SW480 (cell line): ENCODE results near the gene ANKRD52.
A peak's percentile ranks its signal among the peaks of the same experiment; 100 is the strongest.
"Not testable (repeated sequence)": the region's sequence is repeated elsewhere in the genome, so short reads cannot be mapped to it uniquely, and the experiment has no call there.

Experiments
- DNase-seq: peaks from one replicate; pipeline ENCODE4 v3.0.0-alpha.2; 2016; ENCODE audit warnings: low spot score

ANKRD52 gene

GRCh38 chr12:56208006-56208405 lies 50.2 kb downstream of the ANKRD52 start:
- no peak for DNase-seq

DNA sequence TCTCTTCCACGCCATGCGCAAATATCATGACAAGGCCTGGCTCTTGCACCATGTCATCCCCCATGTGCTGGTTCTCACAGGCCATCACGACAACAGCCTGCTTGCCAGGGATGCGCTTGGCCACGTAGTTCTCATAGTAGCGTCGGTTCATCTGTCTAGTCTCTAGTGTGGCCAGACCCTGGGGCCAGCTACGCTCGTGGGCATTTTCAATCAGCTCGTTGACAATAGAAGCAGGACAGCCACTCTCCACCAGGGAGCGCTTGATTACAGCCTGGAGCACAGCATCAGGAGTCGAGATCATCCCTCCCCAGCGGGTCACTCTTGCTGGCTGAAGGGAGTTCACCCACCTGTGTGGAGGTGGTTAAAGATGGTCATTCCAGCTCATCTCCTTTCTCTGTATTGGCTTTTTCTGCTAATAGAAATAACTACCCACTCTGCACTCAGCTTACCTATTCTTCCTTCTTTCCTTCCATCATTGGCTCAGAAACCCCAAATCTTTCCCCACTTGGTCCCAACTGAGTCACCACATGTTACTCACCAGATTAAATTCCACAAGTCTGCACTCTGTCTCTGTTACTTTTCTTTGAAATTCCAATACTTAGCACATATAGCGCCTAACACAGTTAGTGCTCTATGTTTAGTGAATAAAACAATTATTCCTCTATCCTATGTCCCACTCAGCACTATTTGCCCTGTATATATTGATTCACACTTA lies 51.6 kb downstream of the ANKRD52 start:
- peak; percentile 46 for DNase-seq

- no peak for DNase-seq
Measured at GRCh38 chr12:56205445-56205844, 52.7 kb downstream of the ANKRD52 start.

GRCh38 chr12:56204275-56204674 lies 53.9 kb downstream of the ANKRD52 start:
- no peak for DNase-seq

DNA sequence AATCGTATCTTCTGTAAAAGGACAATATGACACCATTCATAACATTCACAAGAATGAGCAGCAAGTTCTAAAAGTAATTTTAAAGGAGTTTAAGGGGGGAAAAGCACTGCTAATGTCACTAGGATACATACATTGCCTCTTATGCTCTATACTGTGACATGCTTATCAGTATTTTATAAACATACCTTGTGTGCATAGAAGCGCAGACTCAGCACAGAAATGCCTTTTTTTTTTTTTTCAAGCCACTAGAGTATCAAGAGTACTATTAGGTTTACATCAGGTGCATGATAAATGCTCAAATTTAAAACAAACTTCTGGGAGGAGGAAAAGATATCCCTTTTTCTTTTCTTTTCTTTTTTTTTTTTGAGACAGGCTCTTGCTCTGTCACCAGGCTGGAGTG lies 55.3 kb downstream of the ANKRD52 start:
- no peak for DNase-seq

GRCh38 chr12:56202366-56202765 lies 55.8 kb downstream of the ANKRD52 start:
- DNase-seq = no peak

GRCh38 chr12:56198836-56199235 lies 59.3 kb downstream of the ANKRD52 start:
- no peak for DNase-seq

DNA sequence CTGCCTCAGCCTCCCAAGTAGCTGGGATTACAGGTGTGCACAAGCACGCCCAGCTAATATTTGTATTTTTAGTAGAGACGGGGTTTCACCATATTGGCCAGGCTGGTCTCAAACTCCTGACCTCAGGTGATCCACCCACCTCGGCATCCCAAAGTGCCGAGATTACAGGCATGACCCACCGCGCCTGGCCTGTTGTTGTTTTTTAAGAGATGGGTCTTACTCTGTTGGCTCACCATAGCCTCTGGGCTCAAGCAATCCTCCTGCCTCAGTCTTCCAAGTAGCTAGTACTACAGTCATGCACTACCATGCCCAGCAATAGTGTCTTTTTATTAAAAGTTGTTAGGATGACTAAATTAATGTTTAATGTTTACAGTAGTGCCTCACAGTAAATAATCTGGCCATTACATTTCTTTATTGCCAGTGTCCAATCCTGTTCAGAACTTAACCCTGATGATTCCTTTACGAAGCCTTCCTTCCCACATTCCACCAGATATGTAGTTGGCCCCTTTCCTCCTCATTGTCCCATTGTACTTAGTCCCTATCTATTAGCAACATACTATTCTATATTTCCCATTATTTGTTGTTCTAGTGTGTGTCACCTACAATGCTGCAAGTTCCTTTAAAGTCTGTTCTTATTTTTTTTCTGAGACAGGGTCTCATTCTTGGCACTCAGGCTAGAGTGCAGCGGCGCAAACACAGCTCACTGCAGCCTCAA lies 60.1 kb downstream of the ANKRD52 start:
- no peak for DNase-seq

GRCh38 chr12:56196818-56197550 lies 61.2 kb downstream of the ANKRD52 start:
- not testable (repeated sequence) for DNase-seq

DNA sequence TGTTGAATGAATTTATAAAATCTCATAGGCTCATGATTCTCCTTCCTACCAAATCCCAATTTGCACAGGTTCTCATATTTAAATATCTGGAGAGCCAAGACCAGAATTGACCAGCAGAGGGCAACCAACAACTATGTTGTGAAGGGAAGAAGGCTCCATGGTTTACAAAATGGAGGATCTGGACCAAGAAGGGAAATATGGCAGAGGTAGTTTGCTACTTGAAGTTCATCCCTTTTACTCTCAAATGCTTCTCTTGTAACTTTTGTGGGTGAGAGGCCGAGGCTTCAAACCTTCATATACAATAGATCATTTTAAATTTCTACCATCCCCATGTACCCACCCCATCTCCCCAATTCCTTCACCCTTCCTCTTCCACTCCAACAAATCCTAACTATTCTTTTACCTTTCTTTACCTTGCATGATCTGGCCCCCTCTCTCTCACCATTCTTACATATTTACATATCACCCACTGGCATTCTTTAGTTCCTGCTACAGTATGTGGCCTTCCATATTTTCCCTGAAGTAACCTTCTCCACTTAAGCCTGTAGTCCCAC lies 65.1 kb downstream of the ANKRD52 start:
- DNase-seq = peak; percentile 86

- no peak for DNase-seq
Measured at GRCh38 chr12:56192582-56192981, 65.6 kb downstream of the ANKRD52 start.

GRCh38 chr12:56190695-56191155 lies 67.5 kb downstream of the ANKRD52 start:
- DNase-seq = no peak

- peak; percentile 86 for DNase-seq
Measured at GRCh38 chr12:56189918-56190694, 68.1 kb downstream of the ANKRD52 start.

GRCh38 chr12:56189099-56189917 lies 68.9 kb downstream of the ANKRD52 start, which contains the start of gene SMARCC2:
TSS of gene SMARCC2 (minus strand) at chr12:56189483. CDS start at chr12:56189461, 22 bp downstream.
- DNase-seq = peak; percentile 94

DNA sequence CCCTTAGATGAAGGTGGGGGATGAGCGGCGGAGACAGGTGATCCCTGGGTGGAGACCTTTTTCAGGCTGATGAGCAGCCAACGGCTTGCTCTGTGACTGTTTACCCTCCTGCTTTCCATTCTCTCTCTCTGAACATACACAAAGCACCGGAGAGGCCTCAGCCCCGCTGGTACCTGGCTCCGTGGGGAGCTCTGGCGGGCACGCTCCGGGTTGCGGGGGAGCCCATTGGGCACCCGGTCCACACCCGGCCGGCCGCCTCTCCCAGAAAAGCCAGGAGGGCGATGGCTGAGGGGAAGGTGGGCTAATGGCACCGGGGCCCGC lies 69.4 kb downstream of the ANKRD52 start:
- DNase-seq = no peak

DNA sequence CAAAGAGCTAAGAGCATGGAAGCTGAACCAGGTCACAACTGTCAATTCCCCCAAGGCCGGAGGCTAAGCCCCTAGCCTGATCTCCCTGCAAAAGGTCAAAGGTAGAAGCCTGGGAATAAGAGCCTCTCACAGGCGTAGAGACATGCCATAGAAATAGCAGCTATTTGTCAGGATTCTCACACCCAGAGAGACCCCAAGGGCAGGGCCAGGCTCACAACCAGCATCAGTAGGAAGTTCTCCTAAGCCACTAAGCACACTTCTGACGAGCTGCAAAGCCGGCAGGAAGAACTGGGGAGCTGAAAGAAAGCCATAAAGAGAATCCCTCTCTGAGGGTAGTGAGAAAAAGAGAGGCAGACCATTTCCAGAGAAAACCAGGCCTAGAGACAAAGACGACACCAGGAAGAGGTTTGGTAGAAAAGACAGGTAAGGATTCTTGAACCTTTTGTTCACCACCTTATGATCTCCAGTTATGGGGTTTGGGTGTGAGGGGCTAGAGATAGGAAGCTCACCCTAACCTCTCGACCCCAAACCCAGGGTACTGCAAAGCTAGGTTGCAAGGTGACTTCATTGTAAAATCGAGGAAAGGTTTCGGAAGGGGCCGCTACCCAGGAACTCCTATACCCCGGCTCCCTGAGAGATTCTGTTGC lies 69.9 kb downstream of the ANKRD52 start:
- no peak for DNase-seq
